GM12878 (cell line): ENCODE data around the gene TBCK. TPM values are rescaled to one million over a fixed set of nuclear protein-coding genes. Genes with fewer than 3 reads are reported as not detected.

Source experiments
- ATAC-seq: fragments of 200-7000 bp; cut with Tn5 transposase; 3 replicates; pipeline ENCODE4 v1.9.1; 2020; ENCODE audit warnings: mild to moderate bottlenecking, moderate library complexity
- BruUV-seq: library from RNA; stranded (reverse); fragments of 400-500 nt; replicated peaks from 2 replicates; lab custom pipeline; 2021; lab: Mats Ljungman, UMichigan
- CTCF ChIA-PET: fragments of 300-600 bp; sonication (Branson Sonifier 250); formaldehyde crosslinking; extraction: SDS; loops from one replicate; lab custom pipeline; 2021; ENCODE audit warnings: inconsistent platforms; lab: Yijun Ruan, JAX
- POLR2A ChIA-PET: fragments of 350-600 bp; formaldehyde crosslinking; extraction: SDS; loops from one replicate; lab custom pipeline; 2021; ENCODE audit warnings: inconsistent platforms; lab: Charles Lee
- RAD21 ChIA-PET: fragments of 300-600 bp; sonication (Branson Sonifier 250); formaldehyde crosslinking; loops from one replicate; lab custom pipeline; 2023; ENCODE audit warnings: antibody characterized with exemption; ENCODE audit not compliant: unreplicated experiment; lab: Charles Lee
- SMC1A ChIA-PET: fragments of 300-600 bp; sonication (Branson Sonifier 250); formaldehyde crosslinking; loops from one replicate; lab custom pipeline; 2023; ENCODE audit not compliant: unreplicated experiment, uncharacterized antibody; lab: Charles Lee
- DNase-seq: peaks from one replicate; pipeline ENCODE4 v3.0.0-alpha.2; 2011; ENCODE audit warnings: low read depth, low spot score
- FAIRE-seq: peaks from 3 replicates; lab custom pipeline; 2011; peaks lifted over from hg19 to GRCh38; lab: Jason Lieb, UNC
- H2AFZ ChIP-seq: 2 replicates; pipeline ENCODE4 v1.6.0; 2011; ENCODE audit warnings: low read depth, low read length, control low read depth; ENCODE audit not compliant: control insufficient read depth
- H3K27ac ChIP-seq: 2 replicates; pipeline ENCODE4 v1.5.1; 2011; ENCODE audit warnings: control low read depth; ENCODE audit not compliant: control insufficient read depth, insufficient read depth
- H3K27me3 ChIP-seq, 2 experiments: replicated peaks in 1 of 2; 2 replicates each; pipeline versions ENCODE4 v1.6.0 to v1.6.1; 2011; ENCODE audit warnings: low read length in 1 of 2; ENCODE audit not compliant: control insufficient read depth in 2 of 2, insufficient read depth in 2 of 2
- H3K36me3 ChIP-seq, 2 experiments: 2 replicates each; pipeline ENCODE4 v1.5.1; 2011; ENCODE audit warnings: low read length in 1 of 2; ENCODE audit not compliant: control insufficient read depth in 2 of 2, insufficient read depth in 2 of 2
- H3K4me1 ChIP-seq: 2 replicates; pipeline ENCODE4 v1.6.1; 2011; ENCODE audit warnings: mild to moderate bottlenecking, low read length, moderate library complexity, mixed read lengths; ENCODE audit not compliant: control insufficient read depth, insufficient read depth
- H3K4me2 ChIP-seq: 2 replicates; pipeline ENCODE4 v1.6.0; 2011; ENCODE audit warnings: control low read depth; ENCODE audit not compliant: control insufficient read depth, insufficient read depth
- H3K4me3 ChIP-seq: fragments of 200-600 bp; sonication (generic); 2 replicates; pipeline ENCODE4 v1.5.1; 2016
- H3K79me2 ChIP-seq: 2 replicates; pipeline ENCODE4 v1.6.0; 2011; ENCODE audit warnings: low read length; ENCODE audit not compliant: control insufficient read depth, insufficient read depth
- H3K9ac ChIP-seq: 2 replicates; pipeline ENCODE4 v1.8.0; 2011; ENCODE audit warnings: low read length, control low read depth, mixed read lengths; ENCODE audit not compliant: control insufficient read depth, insufficient read depth
- H3K9me3 ChIP-seq: replicated peaks from 3 replicates; pipeline ENCODE4 v1.5.1; 2011; ENCODE audit warnings: mild to moderate bottlenecking, low read length; ENCODE audit not compliant: control insufficient read depth, insufficient read depth
- H4K20me1 ChIP-seq: 2 replicates; pipeline ENCODE4 v1.6.0; 2011; ENCODE audit not compliant: control insufficient read depth, insufficient read depth
- FOXM1 ChIP-seq: IDR thresholded peaks from 2 replicates; pipeline ENCODE4 v1.6.1; 2012; ENCODE audit warnings: low read depth, mild to moderate bottlenecking, inconsistent platforms, low read length, moderate library complexity
- HDAC6 ChIP-seq: fragments of 200-600 bp; sonication (generic); IDR thresholded peaks from one replicate; pipeline ENCODE4 v1.8.0; 2017; ENCODE audit warnings: antibody characterized with exemption; ENCODE audit not compliant: unreplicated experiment
- IKZF2 ChIP-seq, 2 experiments: fragments of 450-650 bp; IDR thresholded peaks; 2 replicates each; pipeline ENCODE4 v1.6.1; 2017; ENCODE audit warnings: mild to moderate bottlenecking in 2 of 2, moderate library complexity in 2 of 2
- MXI1 ChIP-seq: fragments of 150-350 bp; IDR thresholded peaks from 2 replicates; pipeline ENCODE4 v1.6.1; 2011; ENCODE audit warnings: low read depth, mild to moderate bottlenecking, inconsistent platforms, low read length, improper control_type of control experiment
- NFIC ChIP-seq: IDR thresholded peaks from 2 replicates; pipeline ENCODE4 v1.6.1; 2012; ENCODE audit warnings: low read depth, mild to moderate bottlenecking, inconsistent platforms, low read length, moderate library complexity
- SP1 ChIP-seq: IDR thresholded peaks from one replicate; pipeline ENCODE4 v1.6.1; 2011; ENCODE audit warnings: low read depth, low read length
- TCF3 ChIP-seq: IDR thresholded peaks from 2 replicates; pipeline ENCODE4 v1.6.1; 2012; ENCODE audit warnings: low read depth, mild to moderate bottlenecking, low read length, borderline replicate concordance; ENCODE audit not compliant: insufficient read depth
- ZSCAN29 ChIP-seq: fragments of 450-650 bp; IDR thresholded peaks from 2 replicates; pipeline ENCODE4 v1.6.1; 2017; ENCODE audit warnings: mild to moderate bottlenecking, moderate library complexity
- WGBS: methylation state at CpG from one replicate; pipeline ENCODE4 v1.1.6; 2016; ENCODE audit warnings: low lambda C conversion rate; ENCODE audit not compliant: insufficient replicate concordance, insufficient coverage; ENCODE audit errors: missing lambda C conversion rate; 5-methylcytosine and 5-hydroxymethylcytosine counted together
- in situ Hi-C: fragments of 300-500 bp; cut with MboI; formaldehyde crosslinking; loops from 9 replicates; pipeline ENCODE4 v1.14.3; 2018; ENCODE audit warnings: mixed read lengths
- intact Hi-C: fragments of 100-400 bp; cut with micrococcal nuclease; formaldehyde crosslinking; loops from one replicate; pipeline ENCODE4 v1.14.2; 2022; ENCODE audit not compliant: unreplicated experiment
- polyA plus RNA-seq, 11 experiments: library from polyadenylated mRNA; depleted of rRNA in 4 of 11; unstranded in 6 of 11; stranded (reverse) in 5 of 11; fragments of >200 nt; fragmentation: Nextera tagmentation in 4 of 11; fragmentation: Illumina TruSeq in 1 of 11; extraction: Ambion mirVana in 4 of 11; extraction: Trizol in 1 of 11; gene quantifications; 1 replicate in 1 of 11; 2 replicates in 10 of 11; pipeline versions ENCODE4 v1.2.1 to v1.2.3, GENCODE V29; 2011 to 2016; ENCODE audit warnings: inconsistent platforms in 2 of 11, missing spikeins in 2 of 11, low read depth in 1 of 11
- total RNA-seq, 4 experiments: library from RNA; depleted of rRNA in 3 of 4; stranded (reverse); fragments of >200 nt in 3 of 4; fragmentation: Illumina TruSeq in 1 of 4; extraction: Trizol in 1 of 4; gene quantifications; 2 replicates each; pipeline versions ENCODE4 v1.2.1 to v1.2.3, GENCODE V29; 2013 to 2021

The TBCK gene
- total and polyA plus RNA-seq, 10 of the 15 experiments (the other 5 are each of a cell fraction or from before 2014, with no cell fraction given), result 4.1 to 30.3 (median 20.2) TPM

DNA sequence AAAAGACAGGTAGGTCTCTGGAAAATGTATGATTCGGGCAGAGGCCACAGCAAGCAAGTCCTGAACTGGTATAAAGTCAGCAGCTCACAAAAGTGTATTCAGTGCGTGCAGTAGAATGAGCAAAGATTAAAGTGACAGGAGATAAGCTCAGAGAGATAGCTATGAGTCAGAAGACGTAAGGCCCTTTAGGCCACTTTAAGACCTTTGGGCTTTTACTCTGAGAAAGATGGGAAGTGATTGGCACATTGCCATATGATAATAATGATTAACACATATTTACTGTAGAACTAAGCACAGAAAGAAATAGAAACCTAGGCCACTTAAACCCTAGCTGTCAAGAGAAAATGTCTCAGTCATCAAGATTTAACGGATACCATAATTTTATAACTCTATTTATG, 51.7 kb downstream of the TBCK start:
- H3K4me1 ChIP-seq, result no peaks in the 10 kb centered on the region
- no peaks in the 10 kb centered on the region for H3K9me3 ChIP-seq
- SMC1A ChIA-PET, result no interaction called here
- CTCF ChIA-PET, result interaction anchor here (0.7 to 1.3 kb wide), 2 partner anchors 10 to 17 kb away, joined by 3 to 4 read pairs; no protein-coding TSS in a partner anchor
- H3K4me3 ChIP-seq, result no peak overlapping the region
- DNase-seq, result no peak
- no peak for ATAC-seq
- no peaks in the 10 kb centered on the region for H3K36me3 ChIP-seq
- H3K27me3 ChIP-seq, result no peaks in the 10 kb centered on the region
- no peak for FAIRE-seq
- no peaks in the 10 kb centered on the region for H4K20me1 ChIP-seq
- intact Hi-C loops (no loop called here), in situ Hi-C loops (loop anchor here (10.0 kb wide), 1 partner anchor 240 kb away; no protein-coding TSS in a partner anchor)
- WGBS, result 97% methylated on average over 4 of the region's 4 CpGs
- no peaks in the 10 kb centered on the region for H3K79me2 ChIP-seq
- POLR2A ChIA-PET, result no interaction called here
- H3K27ac ChIP-seq, result no peak overlapping the region
- TF ChIP-seq HDAC6, result no peak
- TF ChIP-seq TCF3, result no peak
- no peak for TF ChIP-seq ZSCAN29
- TF ChIP-seq MXI1, result no peak
- TF ChIP-seq IKZF2 (IDR thresholded peaks at IDR 0.05), result no peak
- no peak for TF ChIP-seq FOXM1
- TF ChIP-seq SP1, result no peak
- no peak for TF ChIP-seq NFIC
- H2AFZ ChIP-seq, result no peak overlapping the region
- no TSS peak for BruUV-seq
- no peak overlapping the region for H3K4me2 ChIP-seq
- H3K9ac ChIP-seq, result no peak overlapping the region
- RAD21 ChIA-PET, result no interaction called here
